Stimulated activated CD4-positive, alpha-beta T cell treated with anti-CD3 and anti-CD28 coated beads, Interleukin-1b, Interleukin-23, amount 100 ng/mL, for 1 hour (primary cell): ENCODE data around the gene EIF2B1.

Experiments used
- DNase-seq, 2 donors: peaks; one replicate each; pipeline ENCODE4 v3.0.0-alpha.2; 2020; ENCODE audit warnings: low read depth in 2 of 2

EIF2B1 gene

GRCh38 chr12:123633379-123634141 lies at the start of gene EIF2B1, which contains the start of gene GTF2H3:
TSS of gene EIF2B1 (minus strand) at chr12:123633686. CDS start at chr12:123633557, 129 bp downstream.
TSS of gene GTF2H3 (plus strand) at chr12:123633829. CDS start at chr12:123633860, 31 bp downstream.
- DNase-seq, result peak; percentile 82 to 86

GRCh38 chr12:123681605-123682004 lies 48.1 kb upstream of the EIF2B1 start:
- no peak for DNase-seq

GRCh38 chr12:123678981-123679380 lies 45.5 kb upstream of the EIF2B1 start:
- DNase-seq, result no peak

- DNase-seq, result no peak
Observed at GRCh38 chr12:123676616-123677320, 43.3 kb upstream of the EIF2B1 start.

- no peak for DNase-seq
Observed at GRCh38 chr12:123675436-123675835, 42.0 kb upstream of the EIF2B1 start.

- no peak for DNase-seq
Observed at GRCh38 chr12:123671876-123672275, 38.4 kb upstream of the EIF2B1 start.

GRCh38 chr12:123670882-123671728 lies 37.6 kb upstream of the EIF2B1 start, which contains the start of gene TCTN2:
TSS of gene TCTN2 (plus strand) at chr12:123671113. CDS start at chr12:123671241, 128 bp downstream.
- DNase-seq, result peak; percentile 78 to 86

GRCh38 chr12:123667771-123668170 lies 34.3 kb upstream of the EIF2B1 start:
- DNase-seq, result no peak

GRCh38 chr12:123659996-123660727 lies 26.7 kb upstream of the EIF2B1 start:
- DNase-seq, result no peak

- DNase-seq, result no peak
Observed at GRCh38 chr12:123657211-123657610, 23.7 kb upstream of the EIF2B1 start.

GRCh38 chr12:123656392-123656791 lies 22.9 kb upstream of the EIF2B1 start:
- DNase-seq, result no peak

GRCh38 chr12:123655420-123655819 lies 21.9 kb upstream of the EIF2B1 start:
- no peak for DNase-seq

- no peak for DNase-seq
Observed at GRCh38 chr12:123654129-123654701, 20.7 kb upstream of the EIF2B1 start.

- no peak for DNase-seq
Observed at GRCh38 chr12:123648401-123648800, 14.9 kb upstream of the EIF2B1 start.

GRCh38 chr12:123645878-123646277 lies 12.4 kb upstream of the EIF2B1 start:
- no peak for DNase-seq

- no peak for DNase-seq
Observed at GRCh38 chr12:123645380-123645779, 11.9 kb upstream of the EIF2B1 start.

GRCh38 chr12:123643911-123644310 lies 10.4 kb upstream of the EIF2B1 start:
- no peak for DNase-seq

GRCh38 chr12:123634142-123634561 lies 666 bp upstream of the EIF2B1 start:
- no peak for DNase-seq

- no peak for DNase-seq
Observed at GRCh38 chr12:123621619-123622530, 11.6 kb downstream of the EIF2B1 start.

- no peak for DNase-seq
Observed at GRCh38 chr12:123621101-123621500, 12.4 kb downstream of the EIF2B1 start.
